T-helper 2 cell (primary cell): ENCODE data around the gene PRPF40A.

Source experiments
- DNase-seq, 5 experiments: peaks; one replicate each; pipeline versions ENCODE4 v3.0.0 to v3.0.0-alpha.2; 2012 to 2022

PRPF40A gene

DNA sequence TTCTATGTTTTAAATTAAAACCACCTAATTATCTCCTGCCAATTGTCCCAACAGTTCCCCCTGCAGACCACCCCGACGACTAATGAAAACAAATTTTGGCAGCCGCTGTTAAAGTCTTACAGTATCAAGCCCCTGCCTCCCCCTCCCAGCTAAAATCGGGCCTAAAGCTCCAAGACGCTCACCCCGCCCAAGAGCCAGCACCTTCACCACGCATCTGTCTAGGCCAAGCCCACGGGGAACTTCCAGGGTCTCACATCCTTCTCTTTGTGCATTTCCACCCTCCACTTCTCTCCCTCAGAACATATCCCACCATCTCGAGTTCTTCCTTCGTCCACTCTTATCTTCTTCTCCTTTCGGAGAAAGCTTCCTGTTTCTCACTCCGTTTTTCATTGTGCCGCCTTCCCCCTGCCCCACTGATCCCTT lies 445 bp downstream of the PRPF40A start:
- peak in 4 of 5 experiments; percentile 12 to 56 (median 24) for DNase-seq

DNA sequence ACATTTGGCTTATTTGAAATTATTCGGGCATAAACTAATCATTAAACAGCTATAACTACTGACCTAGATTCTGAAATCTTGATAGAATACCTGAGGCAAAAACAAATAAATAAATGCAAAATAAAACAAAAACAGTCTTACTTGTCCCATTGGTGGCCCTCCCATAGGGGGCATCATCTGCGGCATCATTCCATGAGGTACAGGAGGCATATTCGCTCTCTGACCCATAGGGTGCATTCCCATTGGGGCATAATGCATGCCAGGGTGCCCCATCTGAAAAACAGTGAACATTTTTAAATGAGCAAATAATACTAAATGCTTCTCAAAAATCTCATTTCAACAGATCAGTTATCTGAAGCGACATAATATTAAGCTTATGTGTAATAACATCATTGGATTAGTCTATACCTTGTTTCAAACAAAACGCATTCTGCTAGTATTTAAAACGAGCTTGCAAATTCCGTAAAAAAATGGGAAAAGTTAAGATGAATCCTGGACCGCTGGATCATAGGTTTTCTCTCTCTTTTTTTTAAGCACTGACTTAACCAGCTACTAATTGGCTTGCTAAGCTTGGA lies 1.3 kb downstream of the PRPF40A start:
- DNase-seq = peak in 1 of 5 experiments; percentile 59

DNA sequence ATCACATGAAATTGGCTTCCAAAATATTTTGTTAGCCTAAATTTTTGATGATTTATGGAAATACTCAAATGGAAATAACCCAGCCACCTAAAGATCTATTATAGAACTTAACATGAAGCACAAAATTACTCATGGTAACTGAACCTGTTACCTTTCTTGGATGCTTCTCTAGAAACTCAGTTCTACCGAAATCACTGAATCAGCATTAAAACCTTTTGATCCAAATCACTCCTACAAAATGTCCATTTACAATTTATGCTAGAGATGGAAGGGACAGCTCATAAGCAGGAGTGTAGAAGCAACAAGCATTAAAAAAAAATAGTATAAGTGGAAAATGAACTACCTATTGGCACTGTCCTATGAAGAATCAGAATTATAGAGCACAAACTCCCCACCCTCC lies 2.1 kb downstream of the PRPF40A start:
- no peak for DNase-seq

GRCh38 chr2:152710713-152711112 lies 6.5 kb downstream of the PRPF40A start:
- no peak for DNase-seq

GRCh38 chr2:152708742-152709141 lies 8.5 kb downstream of the PRPF40A start:
- DNase-seq = no peak

DNA sequence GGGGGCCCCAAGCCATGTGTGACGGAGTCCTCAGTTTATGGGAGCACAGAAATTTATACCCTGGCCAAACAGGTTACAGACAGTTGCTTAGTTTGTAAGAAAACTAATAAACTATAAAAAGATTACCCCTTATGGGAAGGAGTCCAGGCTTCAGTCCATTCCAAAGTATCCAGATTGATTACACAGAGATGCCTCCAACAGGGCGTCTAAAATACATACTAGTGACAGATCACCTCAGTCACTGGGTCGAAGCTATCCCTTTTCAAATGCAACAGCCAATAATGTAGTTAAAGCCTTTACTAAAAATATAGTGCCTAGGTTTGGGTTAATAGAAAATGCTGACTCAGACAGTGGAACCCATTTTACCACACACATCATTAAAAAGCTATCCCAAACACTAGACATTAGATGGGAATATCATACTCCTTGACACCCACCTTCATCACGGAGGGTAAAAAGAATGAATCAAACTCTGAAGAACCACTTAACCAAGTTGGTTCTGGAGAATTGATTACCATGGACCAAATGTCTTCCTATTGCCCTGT lies 10.7 kb downstream of the PRPF40A start:
- no peak for DNase-seq

- DNase-seq = no peak
Measured at GRCh38 chr2:152701198-152701597, 16.1 kb downstream of the PRPF40A start.

- DNase-seq = no peak
Measured at GRCh38 chr2:152696476-152696875, 20.8 kb downstream of the PRPF40A start.

DNA sequence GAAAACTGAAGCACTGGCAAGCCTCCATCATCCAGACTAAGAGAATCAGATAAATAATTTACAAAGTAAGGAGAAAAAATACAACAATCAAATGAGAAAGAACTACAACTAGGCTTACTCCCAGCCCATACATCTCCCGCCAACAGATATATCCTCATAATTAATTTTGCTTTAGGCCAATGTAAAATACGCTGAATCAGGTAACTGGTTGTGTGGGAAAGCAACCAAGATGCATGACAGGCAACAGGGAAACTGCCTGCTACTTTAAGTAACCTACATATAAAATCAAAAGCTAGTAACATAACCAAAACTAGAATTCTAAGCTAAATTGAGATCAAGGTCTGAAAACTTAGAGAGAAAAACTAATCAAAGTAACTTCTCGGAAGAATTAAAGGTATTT lies 21.5 kb downstream of the PRPF40A start:
- no peak for DNase-seq

DNA sequence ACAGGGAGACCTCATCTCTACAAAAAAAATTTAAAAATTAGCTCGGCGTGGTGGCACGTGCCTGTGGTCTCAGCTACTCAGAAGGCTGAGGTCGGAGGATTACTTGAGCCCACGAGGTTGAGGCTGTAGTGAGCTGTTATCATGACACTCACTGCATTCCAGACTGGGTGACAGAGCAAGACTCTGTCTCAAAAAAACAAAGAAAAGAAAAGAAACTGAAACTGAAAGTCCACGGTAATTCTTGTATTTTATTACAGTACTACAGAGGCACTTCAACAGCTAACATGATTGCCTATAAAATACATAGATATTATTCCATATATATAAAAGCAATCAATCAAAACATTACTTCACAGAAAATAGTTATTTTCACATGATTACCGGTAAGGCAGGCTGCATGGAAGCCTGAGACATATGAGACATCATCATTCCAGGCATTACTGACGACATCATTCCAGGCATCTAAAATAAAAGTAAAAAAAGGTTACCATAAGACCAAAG lies 23.1 kb downstream of the PRPF40A start:
- peak in 2 of 5 experiments; percentile 9 to 84 for DNase-seq

DNA sequence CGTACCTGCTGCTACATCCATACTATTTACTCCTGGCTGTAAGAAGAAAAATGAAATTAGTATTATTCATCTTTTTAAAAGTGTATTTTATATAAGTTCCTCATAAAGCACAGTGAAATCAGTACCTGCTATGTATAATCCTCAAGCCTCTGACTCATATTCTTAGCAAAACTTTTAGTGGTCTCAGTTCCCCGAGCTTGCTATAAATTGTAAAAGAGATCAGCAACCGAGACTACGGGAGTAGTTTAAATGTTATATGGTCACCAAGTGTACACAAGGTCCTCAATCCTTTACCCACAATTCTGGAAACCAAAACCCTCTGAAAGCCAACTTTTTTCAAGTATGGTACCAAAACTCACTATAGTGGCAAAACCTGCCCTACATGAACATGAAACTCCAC lies 24.2 kb downstream of the PRPF40A start:
- peak in 1 of 5 experiments; percentile 78 for DNase-seq

- no peak for DNase-seq
Measured at GRCh38 chr2:152686321-152686720, 30.9 kb downstream of the PRPF40A start.

DNA sequence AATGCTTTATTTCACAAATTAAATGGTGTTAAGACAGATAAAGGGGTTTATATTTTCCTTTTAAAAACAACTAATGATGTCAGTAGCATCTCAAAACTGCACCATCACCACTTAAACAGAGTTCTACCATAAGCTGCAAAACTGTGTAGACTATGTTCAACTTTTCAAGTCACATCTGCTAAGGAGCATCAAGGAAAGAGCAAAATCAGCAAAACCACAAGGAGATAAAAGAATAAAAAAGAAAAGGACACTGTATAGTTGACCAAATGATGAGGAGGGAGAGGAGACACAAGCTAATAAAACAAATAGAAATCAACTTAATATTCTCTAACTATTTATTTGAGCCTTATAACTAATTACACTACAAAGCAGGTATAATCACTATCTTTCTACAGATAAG lies 33.9 kb downstream of the PRPF40A start:
- DNase-seq = no peak

- DNase-seq = no peak
Measured at GRCh38 chr2:152682663-152683062, 34.6 kb downstream of the PRPF40A start.

- DNase-seq = no peak
Measured at GRCh38 chr2:152678808-152679207, 38.5 kb downstream of the PRPF40A start.

DNA sequence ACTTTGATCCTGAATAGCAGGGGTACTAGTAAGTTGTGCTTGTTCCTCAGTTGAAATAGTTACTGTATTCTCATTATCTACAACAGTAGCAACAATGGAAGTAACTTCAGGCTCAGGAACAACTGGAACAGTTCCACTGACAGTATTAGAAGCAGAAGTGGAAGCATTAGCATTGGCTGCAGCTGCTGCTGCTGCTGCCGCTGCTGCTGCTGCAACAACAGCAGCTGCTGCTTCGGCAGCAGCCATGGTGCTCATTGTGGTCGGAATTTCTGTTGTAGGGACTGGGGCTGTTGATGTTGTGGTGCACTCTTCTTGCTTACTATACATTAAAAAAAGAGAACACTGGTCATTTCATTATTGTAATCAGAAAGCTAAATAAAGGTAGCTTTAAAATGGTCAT lies 40.8 kb downstream of the PRPF40A start:
- no peak for DNase-seq

GRCh38 chr2:152674334-152674733 lies 42.9 kb downstream of the PRPF40A start:
- no peak for DNase-seq

- DNase-seq = no peak
Measured at GRCh38 chr2:152664725-152665124, 52.5 kb downstream of the PRPF40A start.

DNA sequence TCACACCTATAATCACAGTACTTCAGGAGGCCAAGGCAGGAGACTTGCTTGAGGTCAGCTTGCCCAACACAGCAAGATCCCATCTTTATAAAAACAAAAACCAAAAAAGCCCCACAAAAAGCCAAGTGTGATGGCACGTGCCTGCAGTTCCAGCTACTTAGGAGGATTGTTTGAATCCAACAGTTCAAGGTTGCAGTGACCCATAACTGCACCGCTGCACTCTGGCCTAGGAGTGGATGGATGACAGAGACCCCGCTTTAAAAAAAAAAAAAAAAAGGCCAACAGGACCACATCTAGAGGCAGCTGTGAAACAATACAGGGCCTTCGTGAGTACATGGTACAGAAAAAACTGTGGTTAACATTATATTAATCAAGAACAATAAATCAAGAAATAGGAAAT lies 56.2 kb downstream of the PRPF40A start:
- no peak for DNase-seq

DNA sequence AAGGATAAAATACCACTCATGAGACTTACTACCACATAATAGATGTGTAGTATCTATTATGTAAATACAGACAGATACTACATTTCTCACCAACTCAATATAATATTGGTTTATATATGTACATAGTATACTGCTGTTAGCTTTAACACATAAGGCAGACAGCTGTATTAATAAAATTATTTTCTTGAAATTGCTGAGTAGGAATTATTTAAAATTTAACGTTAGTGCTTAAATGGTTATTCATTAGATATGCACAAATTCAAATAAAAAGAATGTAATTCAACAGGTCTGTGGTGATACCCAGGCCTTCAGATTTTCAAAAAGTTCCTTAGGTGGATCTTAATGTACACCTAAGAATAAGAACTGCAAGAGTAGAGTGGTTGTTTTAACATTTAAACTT lies 59.0 kb downstream of the PRPF40A start:
- no peak for DNase-seq

GRCh38 chr2:152657043-152657442 lies 60.2 kb downstream of the PRPF40A start:
- DNase-seq = no peak

DNA sequence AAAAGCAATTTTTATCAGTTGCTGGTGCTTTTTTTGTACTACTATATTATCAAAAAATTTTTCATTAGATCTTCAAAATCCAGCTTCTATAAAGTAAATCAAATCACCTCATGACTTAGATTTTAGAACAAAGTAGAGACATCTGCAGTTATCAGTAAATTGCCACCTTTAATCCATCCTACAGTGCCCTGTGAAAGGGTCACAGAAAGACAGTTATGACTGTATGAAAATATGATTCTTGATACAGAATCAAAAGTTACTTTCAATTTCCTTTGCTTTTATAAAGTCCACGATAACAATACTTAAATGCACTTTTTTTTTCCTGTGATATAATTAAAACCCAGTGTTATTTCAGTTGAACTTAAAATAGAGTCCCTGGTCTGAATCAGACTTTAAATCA lies 61.4 kb downstream of the PRPF40A start:
- DNase-seq = peak in 1 of 5 experiments; percentile 32

GRCh38 chr2:152651834-152652233 lies 65.4 kb downstream of the PRPF40A start:
- DNase-seq = no peak

DNA sequence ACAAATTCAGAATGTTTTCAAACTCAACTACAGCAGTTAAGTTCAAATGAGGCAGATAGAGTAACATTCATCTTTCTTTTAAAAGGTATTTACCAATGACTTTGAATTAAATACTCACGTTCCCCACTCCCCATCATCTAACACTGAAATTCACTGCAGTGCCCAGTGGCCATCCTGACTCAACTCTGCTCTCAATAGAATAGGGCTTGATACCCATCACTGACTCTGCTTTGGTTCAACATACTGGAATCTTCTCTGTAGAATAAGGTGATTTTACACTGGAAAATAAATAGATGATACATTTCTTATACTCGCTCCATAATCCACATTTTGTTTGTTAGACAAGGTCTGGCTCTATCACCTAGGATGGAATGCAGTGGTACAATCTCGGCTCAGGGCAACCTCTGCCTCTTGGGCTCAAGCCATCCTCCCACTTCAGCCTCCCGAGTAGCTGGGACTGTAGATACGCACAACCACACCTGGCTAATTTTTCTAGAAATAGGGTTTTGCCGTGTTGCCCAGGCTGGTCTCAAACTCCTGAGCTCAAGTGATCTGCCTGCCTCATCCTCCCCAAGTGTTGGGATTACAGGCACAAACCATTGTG lies 66.4 kb downstream of the PRPF40A start:
- DNase-seq = no peak
